Right lobe of liver (tissue), 4 donors: ENCODE data around the gene GMDS.

Experiments used
- CTCF ChIP-seq, 4 donors: fragments of 200-600 bp in 3 of 4; fragments of 450-650 bp in 1 of 4; IDR thresholded peaks; one replicate each; pipeline versions ENCODE4 v1.5.1 to v1.8.0; 2016 to 2022; ENCODE audit warnings: antibody characterized with exemption in 4 of 4, mild to moderate bottlenecking in 2 of 4
- POLR2A ChIP-seq: fragments of 450-650 bp; IDR thresholded peaks from one replicate; pipeline ENCODE4 v1.6.1; 2017; ENCODE audit warnings: antibody characterized with exemption, mild to moderate bottlenecking
- donor health status: DM: no; HTN: no; CAD: no.
- donor health status: DM: no; HTN: no; CAD: no.
- donor health status: DM: no; HTN: yes; CAD: no.

GRCh38 chr6:2229742-2230141 lies 15.7 kb downstream of the GMDS start:
- TF ChIP-seq POLR2A: no peak
- TF ChIP-seq CTCF (IDR thresholded peaks at IDR 0.05): no peak
